SK-N-SH (cell line): ENCODE data around the gene RADIL. TPM values are rescaled to one million over a fixed set of nuclear protein-coding genes. Genes with fewer than 3 reads are reported as not detected.
A peak's percentile ranks its signal among the peaks of the same experiment; 100 is the strongest.

Source experiments
- CTCF ChIA-PET: fragments of 300-600, 350-600 bp; formaldehyde crosslinking; extraction: SDS; loops from one replicate; lab custom pipeline; 2021; lab: Yijun Ruan, JAX
- POLR2A ChIA-PET: fragments of 350-600 bp; sonication (Branson Sonifier 250); formaldehyde crosslinking; extraction: SDS; loops from one replicate; lab custom pipeline; 2020; ENCODE audit warnings: antibody characterized with exemption, inconsistent platforms; lab: Yijun Ruan, JAX
- DNase-seq: peaks from one replicate; pipeline ENCODE4 v3.0.0; 2012
- H2AFZ ChIP-seq: fragments of 200-600 bp; sonication (generic); 2 replicates; pipeline ENCODE4 v1.8.1; 2016; ENCODE audit warnings: antibody characterized with exemption, mild to moderate bottlenecking, low read depth
- H3F3A ChIP-seq: fragments of 200-600 bp; sonication (generic); replicated peaks from 2 replicates; pipeline ENCODE3; 2016; ENCODE audit warnings: antibody characterized with exemption, mild to moderate bottlenecking; ENCODE audit not compliant: insufficient read depth
- H3K27ac ChIP-seq, 2 experiments: fragments of 200-500 bp in 1 of 2; fragments of 200-600 bp in 1 of 2; sonication (Bioruptor generic) in 1 of 2; sonication (generic), shearing (Covaris generic) in 1 of 2; 2 replicates each; pipeline versions ENCODE4 v1.5.1 to v1.6.1; 2014 to 2016; ENCODE audit warnings: low read depth in 2 of 2, inconsistent platforms in 1 of 2, low read length in 1 of 2, mild to moderate bottlenecking in 1 of 2, mixed read lengths in 1 of 2
- H3K27me3 ChIP-seq: fragments of 200-600 bp; sonication (generic), shearing (Covaris generic); 2 replicates; pipeline ENCODE4 v1.6.1; 2016; ENCODE audit warnings: mixed run types; ENCODE audit not compliant: insufficient read depth
- H3K36me3 ChIP-seq, 2 experiments: fragments of 200-500 bp in 1 of 2; fragments of 200-600 bp in 1 of 2; sonication (Bioruptor generic) in 1 of 2; sonication (generic) in 1 of 2; replicated peaks in 1 of 2; 2 replicates each; pipeline versions ENCODE3 to v1.5.1; 2014 to 2016; ENCODE audit warnings: low read length in 1 of 2, mild to moderate bottlenecking in 1 of 2; ENCODE audit not compliant: insufficient read depth in 2 of 2, control insufficient read depth in 1 of 2
- H3K4me1 ChIP-seq, 2 experiments: fragments of 200-500 bp in 1 of 2; fragments of 200-600 bp in 1 of 2; sonication (Bioruptor generic) in 1 of 2; sonication (generic), shearing (Covaris generic) in 1 of 2; 2 replicates each; pipeline versions ENCODE4 v1.5.1 to v1.6.1; 2014 to 2016; ENCODE audit warnings: low read depth in 1 of 2, low read length in 1 of 2, mixed run types in 1 of 2; ENCODE audit not compliant: insufficient read depth in 2 of 2, control insufficient read depth in 1 of 2
- H3K4me2 ChIP-seq: fragments of 200-600 bp; sonication (generic), shearing (Covaris generic); 2 replicates; pipeline ENCODE4 v1.6.1; 2017; ENCODE audit warnings: mixed run types
- H3K4me3 ChIP-seq, 2 experiments: fragments of 200-500 bp in 1 of 2; fragments of 200-600 bp in 1 of 2; sonication (Bioruptor generic) in 1 of 2; sonication (generic), shearing (Covaris generic) in 1 of 2; 2 replicates each; pipeline versions ENCODE4 v1.5.1 to v1.8.1; 2014 to 2016; ENCODE audit warnings: low read depth in 2 of 2, inconsistent platforms in 1 of 2, low read length in 1 of 2, mild to moderate bottlenecking in 1 of 2, mixed read lengths in 1 of 2, moderate library complexity in 1 of 2
- H3K79me2 ChIP-seq: fragments of 200-600 bp; sonication (generic); 2 replicates; pipeline ENCODE4 v1.8.1; 2017; ENCODE audit warnings: mild to moderate bottlenecking; ENCODE audit not compliant: insufficient read depth
- H3K9ac ChIP-seq: fragments of 200-600 bp; sonication (generic); 2 replicates; pipeline ENCODE4 v1.6.1; 2017; ENCODE audit warnings: mixed run types
- H3K9me2 ChIP-seq: fragments of 200-600 bp; sonication (generic); 2 replicates; pipeline ENCODE4 v1.6.1; 2017; ENCODE audit warnings: mixed run types
- H3K9me3 ChIP-seq: fragments of 200-600 bp; sonication (generic); 2 replicates; pipeline ENCODE4 v1.6.1; 2017; ENCODE audit warnings: mixed run types, mild to moderate bottlenecking, moderate library complexity
- H4K20me1 ChIP-seq: fragments of 200-600 bp; sonication (generic); 2 replicates; pipeline ENCODE4 v1.6.1; 2017; ENCODE audit warnings: mild to moderate bottlenecking, mixed run types; ENCODE audit not compliant: insufficient read depth
- CHD2 ChIP-seq: fragments of 150-350 bp; IDR thresholded peaks from 2 replicates; pipeline ENCODE4 v1.6.1; 2018; ENCODE audit warnings: low read length; ENCODE audit not compliant: partially characterized antibody
- CTCF ChIP-seq: fragments of 200-600 bp; sonication (generic); IDR thresholded peaks from 2 replicates; pipeline ENCODE4 v1.6.1; 2017; ENCODE audit warnings: antibody characterized with exemption, mild to moderate bottlenecking, moderate library complexity
- EP300 ChIP-seq, 2 experiments: IDR thresholded peaks; 2 replicates each; pipeline versions ENCODE4 v1.4.0 to v1.6.1; 2012; ENCODE audit warnings: borderline replicate concordance in 1 of 2, low read depth in 1 of 2, low read length in 1 of 2
- MAX ChIP-seq: IDR thresholded peaks from 2 replicates; pipeline ENCODE4 v1.4.0; 2012; ENCODE audit warnings: low read depth
- MEF2A ChIP-seq: IDR thresholded peaks from 2 replicates; pipeline ENCODE4 v1.4.0; 2012; ENCODE audit warnings: low read depth, borderline replicate concordance
- MXI1 ChIP-seq: IDR thresholded peaks from 2 replicates; pipeline ENCODE4 v1.6.1; 2012; ENCODE audit warnings: mild to moderate bottlenecking, low read depth, low read length, improper control_type of control experiment
- POLR2AphosphoS5 ChIP-seq: IDR thresholded peaks from 2 replicates; pipeline ENCODE4 v1.6.1; 2012; ENCODE audit warnings: low read depth, low read length
- TCF12 ChIP-seq: IDR thresholded peaks from 2 replicates; pipeline ENCODE4 v1.4.0; 2012
- TEAD4 ChIP-seq: IDR thresholded peaks from 2 replicates; pipeline ENCODE4 v1.4.0; 2012; ENCODE audit warnings: mild to moderate bottlenecking, borderline replicate concordance; ENCODE audit not compliant: insufficient read depth
- USF2 ChIP-seq: fragments of 150-350 bp; IDR thresholded peaks from 2 replicates; pipeline ENCODE4 v1.6.1; 2017; ENCODE audit warnings: antibody characterized with exemption, low read length, low read depth, borderline replicate concordance
- YY1 ChIP-seq: IDR thresholded peaks from 2 replicates; pipeline ENCODE4 v1.4.0; 2012; ENCODE audit warnings: low read depth, mild to moderate bottlenecking
- WGBS: methylation state at CpG from one replicate; pipeline ENCODE4 v1.1.6; 2017; ENCODE audit warnings: low lambda C conversion rate; 5-methylcytosine and 5-hydroxymethylcytosine counted together
- polyA plus RNA-seq, 3 experiments: library from polyadenylated mRNA; depleted of rRNA; stranded (reverse); fragments of >200 nt; gene quantifications; 2 replicates each; pipeline ENCODE4 v1.2.3, GENCODE V29; 2012

Gene RADIL
- polyA plus RNA-seq, 1 of the 3 experiments (the other 2 are of a cell fraction) = 4.3 TPM

GRCh38 chr7:4766666-4767519, 116.6 kb downstream of the RADIL start:
- Histone ChIP-seq H3K4me3 (no peak overlapping the region), H3K4me1 (no peaks in the 10 kb centered on the region)
- no peak for TF ChIP-seq CHD2
- no peak for TF ChIP-seq MAX
- TF ChIP-seq TEAD4 = no peak
- TF ChIP-seq POLR2AphosphoS5 = no peak
- TF ChIP-seq MXI1 = no peak
- no peak for TF ChIP-seq EP300 (IDR thresholded peaks at IDR 0.05; ENCODE audit: borderline replicate concordance in 1 of 2, low read depth in 1 of 2, low read length in 1 of 2)
- TF ChIP-seq, all 33 proteins: peak for 0
- Histone ChIP-seq H3K36me3 (peaks cover 0 to 50% of the 10 kb centered on the region in 2 experiments), H3K9me3 (no peaks in the 10 kb centered on the region), H3K4me2 (no peak overlapping the region), H3K27me3 (no peaks in the 10 kb centered on the region), H3K27ac (no peak overlapping the region), H3F3A (no peaks in the 10 kb centered on the region), H2AFZ (no peak overlapping the region), H3K9ac (no peak overlapping the region), H4K20me1 (no peaks in the 10 kb centered on the region), H3K79me2 (peaks cover 3% of the 10 kb centered on the region; the same call in 1 of the 2 replicates), H3K9me2 (no peaks in the 10 kb centered on the region)
- no peak for DNase-seq
- CTCF ChIA-PET = interaction anchor here (1.0 to 3.3 kb wide), 5 partner anchors 8 to 319 kb away, joined by 3 to 11 read pairs (median 3); partner anchors contain the start of gene AP5Z1
- WGBS = 93% methylated on average over 37 of the region's 37 CpGs
- POLR2A ChIA-PET = no interaction called here

- CTCF ChIA-PET = interaction anchor here (1.0 to 3.3 kb wide), 4 partner anchors 9 to 320 kb away, joined by 3 to 11 read pairs (median 4); partner anchors contain the start of gene AP5Z1
- no peak overlapping the region for H3K4me3 ChIP-seq
- no peaks in the 10 kb centered on the region for H4K20me1 ChIP-seq
- H3K27ac ChIP-seq = no peak overlapping the region
- 92% methylated on average over 21 of the region's 23 CpGs for WGBS
- H3K4me2 ChIP-seq = no peak overlapping the region
- no peak overlapping the region for H2AFZ ChIP-seq
- no peaks in the 10 kb centered on the region for H3K9me2 ChIP-seq
- no peaks in the 10 kb centered on the region for H3K27me3 ChIP-seq
- no peak overlapping the region for H3K9ac ChIP-seq
- no peaks in the 10 kb centered on the region for H3K4me1 ChIP-seq
- no peak for DNase-seq
- H3K79me2 ChIP-seq = peaks cover 1% of the 10 kb centered on the region; the same call in 1 of the 2 replicates
- TF ChIP-seq TCF12 (no peak), CTCF (peak; percentile 22; the same call in 1 of the 2 replicates), MEF2A (no peak), POLR2AphosphoS5 (no peak), YY1 (no peak), USF2 (no peak), CHD2 (no peak), MXI1 (no peak)
- TF ChIP-seq, all 33 proteins: peak for 1
- POLR2A ChIA-PET = no interaction called here
- Histone ChIP-seq H3F3A (no peaks in the 10 kb centered on the region), H3K36me3 (peaks cover 5 to 55% of the 10 kb centered on the region in 2 experiments), H3K9me3 (no peaks in the 10 kb centered on the region)
These were observed 117.6 kb downstream of the RADIL start for GRCh38 chr7:4765776-4766490.
